HG03097 (cell line): ENCODE measurements around the gene MX2.
"Not testable (repeated sequence)": the region's sequence is repeated elsewhere in the genome, so short reads cannot be mapped to it uniquely, and the experiment has no call there.

Experiments used
- ATAC-seq: cut with Tn5 transposase; IDR thresholded peaks from one replicate; pipeline ENCODE4 v1.9.1; 2021; ENCODE audit not compliant: unreplicated experiment, low FRiP score

MX2 gene, protein sequence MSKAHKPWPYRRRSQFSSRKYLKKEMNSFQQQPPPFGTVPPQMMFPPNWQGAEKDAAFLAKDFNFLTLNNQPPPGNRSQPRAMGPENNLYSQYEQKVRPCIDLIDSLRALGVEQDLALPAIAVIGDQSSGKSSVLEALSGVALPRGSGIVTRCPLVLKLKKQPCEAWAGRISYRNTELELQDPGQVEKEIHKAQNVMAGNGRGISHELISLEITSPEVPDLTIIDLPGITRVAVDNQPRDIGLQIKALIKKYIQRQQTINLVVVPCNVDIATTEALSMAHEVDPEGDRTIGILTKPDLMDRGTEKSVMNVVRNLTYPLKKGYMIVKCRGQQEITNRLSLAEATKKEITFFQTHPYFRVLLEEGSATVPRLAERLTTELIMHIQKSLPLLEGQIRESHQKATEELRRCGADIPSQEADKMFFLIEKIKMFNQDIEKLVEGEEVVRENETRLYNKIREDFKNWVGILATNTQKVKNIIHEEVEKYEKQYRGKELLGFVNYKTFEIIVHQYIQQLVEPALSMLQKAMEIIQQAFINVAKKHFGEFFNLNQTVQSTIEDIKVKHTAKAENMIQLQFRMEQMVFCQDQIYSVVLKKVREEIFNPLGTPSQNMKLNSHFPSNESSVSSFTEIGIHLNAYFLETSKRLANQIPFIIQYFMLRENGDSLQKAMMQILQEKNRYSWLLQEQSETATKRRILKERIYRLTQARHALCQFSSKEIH

DNA sequence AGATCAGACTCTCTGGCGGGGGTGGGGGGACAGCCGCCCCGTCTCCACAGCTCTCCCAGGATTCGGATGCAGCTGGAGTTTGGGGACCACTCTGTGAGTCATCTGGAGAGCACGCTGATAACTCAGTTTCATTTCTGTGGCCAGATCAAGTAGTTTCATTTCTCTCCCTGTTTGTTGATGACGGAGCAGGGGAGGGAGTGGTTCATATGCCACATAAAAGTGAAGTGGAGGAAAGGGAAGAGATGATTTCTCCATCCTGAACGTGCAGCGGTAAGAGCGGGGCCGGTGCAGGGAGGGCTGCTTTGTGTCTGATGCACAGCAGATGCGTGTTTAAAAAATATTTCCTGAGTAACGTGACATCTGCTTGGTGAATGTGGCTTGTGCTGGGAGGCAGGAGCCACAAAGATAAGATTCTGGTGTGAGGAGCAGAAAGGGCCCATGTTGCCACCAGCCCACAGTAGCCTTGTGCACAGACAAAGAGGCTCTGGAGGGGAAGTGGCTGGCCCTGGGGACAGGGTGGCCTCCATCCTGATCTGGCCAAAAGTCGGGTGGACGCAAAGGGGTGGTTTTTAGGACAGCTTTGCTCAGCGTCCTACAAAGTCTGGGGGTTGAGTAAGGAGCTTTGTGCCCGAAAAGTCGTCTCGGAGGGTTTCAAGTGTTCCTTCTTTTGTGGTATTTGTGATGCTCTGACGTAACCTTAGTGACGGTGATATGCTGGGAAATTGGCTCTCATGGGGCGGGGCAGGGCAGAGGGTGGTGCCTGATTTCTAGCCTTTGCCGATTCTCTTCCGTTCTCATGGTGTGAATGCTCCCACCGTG, at the start of gene MX2:
TSS of gene MX2 (plus strand) at position 242 of the 819 bp plus-strand sequence. CDS start 14,880 bp downstream, outside the sequence.
- no peak for ATAC-seq

DNA sequence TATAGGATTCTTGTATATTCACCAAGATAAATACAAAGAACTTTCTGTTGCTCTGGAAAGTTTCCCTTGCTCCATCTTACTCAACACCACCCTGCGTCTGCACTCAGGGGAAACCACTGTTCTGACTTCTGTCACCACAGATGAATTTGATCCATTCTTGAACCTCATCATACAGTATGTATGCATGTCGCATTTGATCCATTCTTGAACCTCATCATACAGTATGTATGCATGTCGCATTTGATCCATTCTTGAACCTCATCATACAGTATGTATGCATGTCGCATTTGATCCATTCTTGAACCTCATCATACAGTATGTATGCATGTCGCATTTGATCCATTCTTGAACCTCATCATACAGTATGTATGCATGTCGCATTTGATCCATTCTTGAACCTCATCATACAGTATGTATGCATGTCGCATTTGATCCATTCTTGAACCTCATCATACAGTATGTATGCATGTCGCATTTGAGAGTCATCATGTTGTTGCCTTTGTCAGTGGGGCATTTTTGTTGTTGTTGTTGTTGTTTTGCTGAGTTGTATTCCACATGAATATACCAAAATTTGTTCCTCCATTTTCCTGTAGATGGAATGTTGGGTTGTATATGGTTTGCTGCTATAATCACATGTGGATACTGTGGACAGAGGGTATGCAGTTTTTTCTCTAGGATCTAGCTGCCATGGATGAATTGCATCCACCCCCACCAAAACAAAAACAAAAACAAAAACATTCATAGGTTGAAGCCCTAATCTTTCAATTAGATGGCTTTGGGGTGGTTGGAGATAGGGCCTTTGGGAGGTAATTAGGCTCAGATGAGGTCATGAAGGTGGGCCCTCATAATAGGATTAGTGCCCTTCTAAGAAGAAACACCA, 48.3 kb upstream of the MX2 start:
- not testable (repeated sequence) for ATAC-seq

DNA sequence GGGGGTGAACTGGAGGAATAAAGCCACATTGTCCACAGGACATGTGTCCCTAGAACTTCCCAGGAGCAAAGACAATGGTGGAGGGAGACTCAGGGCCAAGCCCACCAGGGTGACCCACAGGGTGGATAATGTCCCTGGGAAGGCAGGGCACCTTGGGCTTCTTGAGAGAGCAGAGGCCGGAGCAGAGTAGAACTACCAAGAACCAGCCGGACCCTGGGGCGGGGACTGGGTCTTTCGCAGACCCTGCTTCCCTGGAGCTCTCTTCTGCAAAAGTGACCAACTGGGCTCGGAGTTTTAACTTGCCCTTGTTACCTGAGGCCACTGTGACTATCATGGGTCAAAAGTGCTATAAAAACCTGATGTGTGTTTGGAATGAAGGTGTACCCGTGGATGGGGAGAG, 46.1 kb upstream of the MX2 start:
- no peak for ATAC-seq

DNA sequence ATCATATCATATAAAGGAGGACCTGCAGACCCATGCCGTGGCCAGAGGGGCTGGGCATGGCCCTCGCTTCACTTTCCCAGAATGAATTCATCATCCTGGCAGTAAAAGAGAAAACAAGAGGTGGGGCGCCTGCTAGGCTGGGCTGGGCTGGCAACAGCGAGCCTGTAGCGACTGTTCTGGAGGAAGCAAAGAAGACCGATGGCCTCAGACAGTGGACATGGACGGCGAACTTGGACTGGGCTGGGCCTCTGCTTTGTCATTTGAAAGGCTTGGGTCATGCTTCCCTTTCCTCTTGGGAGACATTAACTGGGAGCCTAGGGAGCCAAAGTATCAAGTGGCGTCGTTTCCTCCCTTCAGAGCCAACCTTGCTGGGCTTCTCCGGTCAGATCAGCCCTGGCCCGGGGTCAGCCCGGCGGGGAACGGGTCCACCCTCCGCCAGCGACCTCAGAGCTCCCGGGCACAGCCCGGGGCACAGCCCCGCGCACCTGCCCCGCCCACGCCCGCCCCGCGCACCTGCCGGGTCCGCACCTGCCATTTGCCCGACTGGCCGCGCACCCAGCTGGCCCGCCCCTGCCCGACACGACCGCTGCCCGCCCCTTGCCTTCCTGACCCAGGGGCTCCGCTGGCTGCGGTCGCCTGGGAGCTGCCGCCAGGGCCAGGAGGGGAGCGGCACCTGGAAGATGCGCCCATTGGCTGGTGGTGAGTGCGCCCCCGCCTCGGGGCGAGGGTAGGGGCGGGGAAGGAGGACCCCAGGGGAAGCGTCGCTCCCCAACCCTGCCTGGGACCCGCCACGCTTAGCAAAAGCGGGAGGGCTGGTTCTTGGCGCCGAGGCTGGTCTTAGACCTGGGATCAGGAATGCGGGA, 45.4 kb upstream of the MX2 start, which contains the start of gene FAM3B:
TSS of gene FAM3B (plus strand) at position 602 of the 863 bp plus-strand sequence. CDS start at position 681, 79 bp downstream.
- no peak for ATAC-seq

DNA sequence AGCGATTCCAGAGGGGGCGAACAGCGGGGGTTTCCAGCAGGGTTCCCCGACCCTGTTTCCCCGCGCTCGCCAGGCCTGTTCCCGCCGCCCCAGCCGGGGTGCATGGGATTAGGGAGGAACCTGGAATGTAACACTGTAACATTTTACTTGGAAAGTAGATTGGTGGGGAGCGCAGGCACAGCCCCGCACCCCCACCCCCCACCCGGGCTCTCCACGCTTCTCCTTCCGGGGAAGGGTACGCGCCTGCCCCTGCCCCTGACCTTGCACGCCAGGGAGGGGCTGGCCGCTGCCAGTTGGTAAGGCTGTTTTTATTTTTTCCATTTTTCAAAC, 44.8 kb upstream of the MX2 start:
- no peak for ATAC-seq

DNA sequence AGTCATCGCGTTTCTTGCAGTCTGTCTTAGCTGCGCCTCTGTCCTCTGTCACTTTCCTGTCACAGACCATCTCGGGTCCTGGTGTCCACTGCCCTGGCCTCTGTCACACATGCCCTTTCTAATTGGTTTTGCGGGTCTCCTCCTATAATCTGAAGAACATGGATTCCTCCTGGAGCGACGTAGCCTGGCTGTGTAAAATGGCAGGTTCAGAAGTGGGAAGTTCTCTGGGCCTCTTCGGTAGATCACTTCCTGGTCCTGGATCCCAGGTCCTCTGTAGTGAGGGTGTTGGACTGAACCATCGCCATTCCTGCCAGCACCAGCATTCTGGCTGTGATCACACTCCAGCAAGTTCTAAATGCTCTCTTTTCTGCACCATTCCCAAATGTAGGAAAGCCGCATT, 44.4 kb upstream of the MX2 start:
- ATAC-seq = no peak

DNA sequence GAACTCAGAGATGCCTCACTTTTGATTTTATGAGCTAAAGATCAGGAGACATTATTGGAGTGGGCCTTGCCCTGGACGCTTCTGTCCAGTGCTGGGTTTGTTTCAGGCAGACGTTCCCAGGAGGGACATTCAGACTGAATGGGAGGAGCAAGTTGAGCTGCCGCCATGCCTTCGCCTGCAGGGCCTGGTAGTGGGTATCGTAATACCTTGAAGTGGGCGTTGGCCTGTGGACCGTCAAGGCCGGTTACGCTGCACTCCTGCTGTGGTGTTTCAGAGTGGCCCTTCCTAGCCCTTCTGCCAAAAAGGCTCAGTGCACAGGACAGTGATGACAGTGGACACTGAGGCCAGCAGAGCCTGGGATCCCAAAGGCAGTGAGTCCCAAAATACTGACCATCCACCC, 43.6 kb upstream of the MX2 start:
- ATAC-seq = no peak

DNA sequence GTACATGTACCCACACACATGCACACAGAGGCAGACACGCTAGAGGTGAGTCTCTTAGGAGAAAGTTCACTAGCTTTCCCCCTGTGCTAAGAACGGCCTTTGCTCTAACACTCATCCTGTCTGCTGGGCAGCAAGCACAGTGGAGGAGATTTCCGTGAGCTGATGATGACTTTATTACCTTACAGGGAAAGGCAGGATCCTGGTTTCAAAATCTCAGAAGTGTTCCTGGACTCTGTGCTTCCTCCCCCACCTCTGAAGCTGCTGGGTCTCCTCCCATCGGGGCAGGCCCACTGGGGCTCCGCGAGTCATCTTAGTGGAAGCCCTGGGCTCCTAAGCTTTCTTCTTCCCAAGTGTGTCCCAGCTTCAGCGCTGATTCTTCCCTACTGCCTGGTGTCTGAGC, 42.6 kb upstream of the MX2 start:
- ATAC-seq = no peak

DNA sequence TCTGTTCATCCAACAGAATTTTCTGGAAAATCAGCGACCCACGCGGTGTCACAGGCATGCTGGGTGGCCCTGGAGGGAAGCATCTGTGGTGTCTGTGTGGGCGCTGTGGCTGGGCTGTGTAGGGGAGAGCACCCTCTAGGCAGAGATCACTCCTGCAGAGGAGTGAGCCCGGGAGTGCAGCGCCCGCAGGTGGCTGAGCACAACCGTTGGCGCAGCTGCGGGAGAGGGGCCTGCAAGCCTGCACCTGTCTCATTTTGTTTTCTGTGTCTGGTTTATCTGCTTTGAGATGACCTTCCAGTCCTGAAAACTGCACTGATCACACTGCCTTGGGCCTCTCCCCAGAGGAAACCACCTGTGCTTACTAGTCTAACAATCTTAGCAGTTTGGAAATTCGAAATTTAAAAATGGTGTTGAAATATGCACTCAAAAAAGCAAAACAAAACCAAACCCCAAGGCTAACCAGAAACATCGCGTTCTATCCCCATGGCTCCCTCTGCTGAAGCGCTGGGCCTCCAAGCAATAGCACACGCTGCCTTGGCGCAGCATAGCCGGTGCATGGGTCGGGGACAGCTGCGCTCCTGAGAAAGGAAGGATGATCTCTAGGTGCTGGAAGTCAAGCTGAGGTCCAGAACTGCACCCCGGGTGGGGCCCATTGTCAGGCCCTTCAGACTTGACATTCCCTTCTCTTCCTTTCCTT, 40.5 kb upstream of the MX2 start:
- no peak for ATAC-seq

DNA sequence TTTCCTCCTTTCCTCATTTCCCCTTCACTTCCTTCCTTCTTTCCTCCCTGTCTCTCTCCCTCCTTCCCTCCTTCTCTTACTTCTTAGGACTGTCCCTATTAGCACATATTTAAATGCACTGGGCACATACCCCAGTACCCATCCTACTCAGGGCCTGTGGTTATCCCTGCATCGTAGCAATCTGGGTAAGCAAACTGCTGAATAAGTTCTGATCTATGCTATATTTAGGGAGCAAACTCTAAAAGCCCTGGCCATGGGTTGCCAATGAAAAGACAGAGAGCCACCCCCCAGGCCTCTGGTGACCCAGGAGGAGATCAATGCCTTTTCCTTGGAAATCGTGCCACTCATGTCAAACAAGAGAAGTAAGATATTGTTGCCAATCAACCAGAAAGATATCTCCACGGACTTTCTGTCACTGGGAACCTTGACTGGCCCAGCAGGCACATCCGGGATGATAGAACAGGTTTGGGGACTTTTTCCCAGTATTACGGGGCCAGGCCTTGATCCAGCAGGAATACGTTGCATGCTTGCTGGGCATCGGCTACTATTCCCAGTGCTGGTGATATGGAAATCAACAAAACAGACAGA, 39.8 kb upstream of the MX2 start:
- ATAC-seq = no peak

DNA sequence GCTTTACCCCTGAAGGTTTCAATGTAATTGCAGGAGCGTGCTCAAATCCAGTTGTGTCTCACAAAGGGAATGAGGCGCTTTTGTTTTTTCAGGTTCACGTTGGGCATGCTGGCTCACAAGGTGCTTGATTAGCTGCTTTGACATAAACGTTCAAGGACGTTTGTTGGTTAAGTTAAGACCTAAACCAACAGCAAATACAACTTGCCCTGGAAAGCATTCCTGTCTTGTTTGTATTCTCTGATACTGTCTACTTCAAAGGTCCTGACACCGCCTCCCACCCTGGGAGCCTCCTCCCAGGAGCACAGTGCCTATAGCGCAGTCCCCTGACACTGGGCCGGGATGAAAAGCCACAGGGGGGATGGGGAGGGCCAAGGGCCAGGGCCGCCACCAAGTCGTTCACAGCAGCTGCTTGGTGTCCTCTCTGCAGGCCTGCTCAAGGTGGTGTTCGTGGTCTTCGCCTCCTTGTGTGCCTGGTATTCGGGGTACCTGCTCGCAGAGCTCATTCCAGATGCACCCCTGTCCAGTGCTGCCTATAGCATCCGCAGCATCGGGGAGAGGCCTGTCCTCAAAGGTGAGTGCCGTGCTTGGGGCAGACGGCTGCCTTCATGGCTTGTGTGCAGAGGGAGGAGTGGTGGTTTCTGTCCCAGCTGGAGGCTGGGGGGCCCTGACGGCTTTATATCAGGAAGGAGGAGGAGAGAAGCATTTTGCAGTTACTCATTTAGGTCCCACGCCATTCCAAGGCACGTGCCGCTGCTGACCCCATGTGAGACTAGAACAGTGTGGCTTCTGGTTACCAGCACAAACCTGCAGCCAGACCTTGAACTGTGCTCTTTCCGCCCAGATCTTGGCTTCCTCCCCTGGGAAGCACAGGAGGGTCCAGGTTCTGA, 39.1 kb upstream of the MX2 start:
- no peak for ATAC-seq

DNA sequence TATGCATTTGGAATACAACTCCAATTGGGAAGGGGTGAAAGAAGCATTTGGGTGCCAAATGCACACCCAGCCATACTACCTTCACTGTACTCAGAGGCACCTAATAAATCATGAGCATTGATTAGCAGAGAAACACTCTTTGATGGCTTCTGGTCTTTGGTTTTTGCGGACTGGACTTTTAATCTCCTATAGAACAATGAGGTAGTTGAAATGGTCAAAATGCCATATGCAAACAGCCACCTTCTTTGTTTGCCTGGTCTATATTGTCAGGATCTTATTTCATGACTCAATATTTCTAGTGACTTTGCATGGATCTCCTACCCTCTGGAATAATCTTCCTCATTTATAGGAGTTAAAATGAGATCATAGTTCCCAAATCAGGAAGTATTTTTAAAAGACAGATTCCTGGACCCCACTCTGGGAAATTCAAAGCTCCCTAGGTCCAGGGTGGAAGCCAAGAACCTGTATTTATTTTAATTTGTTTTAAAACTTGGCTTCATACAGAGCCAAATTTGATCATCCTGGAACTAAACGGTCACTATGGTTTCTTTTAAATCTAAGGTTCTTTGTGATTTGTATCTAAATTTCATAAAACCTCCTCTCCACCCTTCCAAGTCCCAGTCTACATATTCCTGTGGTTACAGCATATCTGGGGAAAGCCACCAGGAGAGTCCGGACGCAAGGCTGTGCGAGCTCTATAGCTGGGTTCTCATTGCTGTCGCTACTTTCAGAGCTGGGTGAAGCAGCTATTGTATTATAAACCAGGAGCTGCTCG, 36.5 kb upstream of the MX2 start:
- ATAC-seq = no peak

DNA sequence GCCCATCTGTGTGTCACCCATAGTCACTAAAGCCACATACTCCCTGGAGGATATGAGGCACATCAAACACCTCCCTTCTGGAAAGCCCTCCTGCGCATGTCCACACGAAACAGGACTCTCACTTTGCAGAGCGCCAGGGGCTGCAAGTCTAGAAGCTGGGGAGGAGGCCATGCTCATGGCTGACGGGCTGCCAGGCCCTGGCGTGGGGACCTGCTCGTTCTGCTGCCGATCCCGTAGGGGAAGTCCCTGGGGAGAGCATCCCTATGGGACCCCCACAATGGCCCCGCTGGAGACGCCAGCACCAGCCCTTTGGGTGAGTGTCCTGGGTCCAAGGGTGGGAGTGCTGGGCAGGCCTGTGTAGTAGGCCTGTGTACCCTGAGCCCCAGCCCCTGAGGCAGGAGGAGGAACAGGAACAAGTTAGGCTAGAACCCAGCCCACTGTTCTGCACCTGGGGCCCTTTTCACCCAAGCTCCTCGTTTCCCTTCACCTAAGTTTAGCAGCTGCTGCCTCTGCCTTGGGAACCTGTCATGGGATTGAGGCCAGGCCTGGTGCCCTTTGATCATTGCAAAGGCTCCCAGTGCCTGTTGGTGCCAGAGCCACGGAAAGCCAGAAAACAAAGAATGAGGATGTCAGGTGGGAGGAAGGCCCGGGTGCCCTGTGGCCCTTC, 35.3 kb upstream of the MX2 start:
- no peak for ATAC-seq

DNA sequence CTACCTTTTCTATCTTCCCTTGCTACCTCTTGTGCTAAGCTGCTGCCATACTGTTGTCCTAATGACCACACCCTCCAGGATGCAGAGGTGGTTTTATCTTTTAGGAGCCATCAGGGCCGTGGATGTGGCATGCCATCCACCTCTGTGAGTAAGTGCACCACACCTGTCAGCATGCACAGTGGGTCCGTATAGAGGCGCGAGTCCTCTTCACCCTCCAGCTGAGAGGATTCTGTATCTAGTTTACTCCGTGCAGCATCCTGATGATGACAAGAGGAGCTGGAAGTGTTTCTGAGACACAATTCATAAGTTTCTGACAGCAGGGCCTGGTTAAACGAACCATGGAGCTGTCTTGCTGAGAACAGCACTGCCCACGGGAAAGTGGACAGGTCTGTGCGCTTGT, 34.1 kb upstream of the MX2 start:
- ATAC-seq = no peak

DNA sequence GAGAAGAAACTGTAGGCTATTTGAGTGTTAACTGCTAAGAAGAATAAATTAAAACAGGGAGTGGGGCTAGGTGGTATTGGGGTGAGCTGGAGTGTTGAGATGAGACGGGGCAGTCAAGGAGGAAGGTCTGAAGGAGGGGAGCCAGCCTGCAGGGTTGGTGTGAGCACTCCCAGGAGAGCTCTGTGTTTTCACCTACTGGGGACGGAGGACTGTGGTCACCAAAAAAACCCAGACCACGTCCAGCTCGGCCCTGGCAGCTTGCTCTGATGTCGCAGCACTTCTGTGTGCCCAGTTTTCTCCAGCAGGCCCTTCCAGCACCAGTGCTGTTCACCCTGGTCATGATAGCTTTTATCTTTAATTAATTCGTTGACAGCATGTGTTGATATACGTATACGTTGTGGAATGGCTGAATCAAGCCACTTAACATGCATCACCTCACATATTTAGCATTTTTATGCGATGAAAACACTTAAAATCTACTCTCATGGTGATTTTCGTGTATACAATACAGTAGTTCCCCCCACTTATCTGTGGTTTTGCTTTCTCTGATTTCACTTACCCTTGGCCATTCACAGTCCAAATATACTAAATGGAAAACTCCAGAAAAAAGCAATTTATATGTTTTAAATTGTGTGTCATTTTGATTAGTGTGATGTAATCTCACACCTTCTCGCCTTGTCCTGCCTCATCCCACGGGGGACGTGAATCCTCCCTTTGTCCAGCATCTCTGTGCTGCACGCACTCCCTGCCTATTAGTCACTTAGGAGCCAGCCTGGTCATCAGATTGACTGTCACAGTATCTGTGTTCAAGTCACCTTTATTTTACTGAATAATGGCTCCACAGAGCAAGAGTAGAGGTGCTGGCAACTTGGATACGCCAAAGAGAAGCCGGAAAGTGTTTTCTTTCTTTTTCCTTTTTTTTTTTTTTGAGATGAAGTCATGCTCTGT, 32.9 kb upstream of the MX2 start:
- ATAC-seq = no peak
